Neural crest cell (in vitro differentiated cells): ENCODE results near the gene TTC31. TPM values are rescaled to one million over a fixed set of nuclear protein-coding genes. Genes with fewer than 3 reads are reported as not detected.

ENCODE experiments used
- DNase-seq: peaks from one replicate; pipeline ENCODE4 v3.0.0; 2021; ENCODE audit warnings: low read depth, mixed read lengths, low spot score
- H3K27ac Mint-ChIP-seq: one replicate; pipeline ENCODE4 v1.8.0; 2021; ENCODE audit warnings: mild to moderate bottlenecking, mixed read lengths; ENCODE audit not compliant: unreplicated experiment
- H3K27me3 Mint-ChIP-seq: 2 replicates; pipeline ENCODE4 v1.8.0; 2021; ENCODE audit warnings: low read depth, mild to moderate bottlenecking, mixed read lengths
- H3K36me3 Mint-ChIP-seq: 2 replicates; pipeline ENCODE4 v1.8.0; 2021; ENCODE audit warnings: low read depth, mild to moderate bottlenecking, mixed read lengths
- H3K4me1 Mint-ChIP-seq: 2 replicates; pipeline ENCODE4 v1.8.0; 2021; ENCODE audit warnings: mixed read lengths
- H3K4me3 Mint-ChIP-seq: one replicate; pipeline ENCODE4 v1.8.0; 2021; ENCODE audit warnings: mild to moderate bottlenecking, mixed read lengths
- H3K9me3 Mint-ChIP-seq: 2 replicates; pipeline ENCODE4 v1.8.0; 2021; ENCODE audit warnings: mixed read lengths
- total RNA-seq: library from RNA; stranded (reverse); gene quantifications from 2 replicates; pipeline ENCODE4 v1.2.1, GENCODE V29; 2021
- TF ChIP-seq, protein P1 (sequence below): fragments of 200-600 bp; sonication (generic); conservative IDR thresholded peaks from 2 replicates; pipeline ENCODE4 v1.5.0; 2021; ENCODE audit warnings: antibody characterized with exemption, mild to moderate bottlenecking

Gene TTC31
- total RNA-seq, 1 donor from 2014 or later = 29.6 TPM

DNA sequence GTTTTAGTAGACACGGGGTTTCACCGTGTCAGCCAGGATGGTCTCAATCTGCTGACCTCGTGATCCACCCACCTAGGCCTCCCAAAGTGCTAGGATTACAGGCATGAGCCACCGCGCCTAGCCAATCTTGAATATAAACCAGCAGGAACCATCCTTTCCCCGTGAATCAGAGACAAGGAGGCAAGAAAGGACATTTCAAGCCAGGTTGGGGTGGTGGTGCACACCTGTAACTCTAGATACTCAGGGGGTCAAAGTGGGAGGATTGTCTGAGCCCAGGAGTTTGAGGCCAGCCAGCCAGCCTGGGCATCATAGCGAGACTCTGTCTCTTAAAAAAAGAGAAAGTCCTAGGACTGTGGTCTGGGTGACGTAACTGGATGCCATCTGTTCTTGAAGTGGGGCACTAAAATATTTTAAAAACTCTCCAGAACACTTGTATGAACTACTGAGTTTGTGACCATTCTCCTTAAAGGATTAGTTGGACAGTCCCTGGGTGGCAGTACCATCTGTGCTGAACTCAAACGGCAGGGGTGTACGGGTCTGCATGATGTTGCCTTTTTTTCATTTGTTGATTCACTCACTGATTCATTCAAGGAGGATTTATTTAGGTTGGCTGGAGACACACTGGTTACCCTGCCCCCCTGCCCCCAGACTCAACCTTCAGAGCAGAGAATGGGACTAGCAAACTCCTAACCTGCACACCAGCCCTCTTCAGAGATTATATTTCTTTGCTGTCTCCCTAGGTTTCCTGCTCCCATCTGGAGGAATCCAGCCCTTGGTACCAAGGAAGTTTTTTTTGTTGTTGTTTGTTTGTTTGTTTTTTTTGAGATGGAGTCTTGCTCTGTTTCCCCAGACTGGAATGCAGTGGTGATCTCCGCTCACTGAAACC is 28.5 kb downstream of the TTC31 start:
- Mint-ChIP-seq H3K4me1 (peaks cover 26% of the 10 kb centered on the region), H3K27me3 (peaks cover 92% of the 10 kb centered on the region), H3K9me3 (peaks cover 3% of the 10 kb centered on the region), H3K4me3 (peak overlapping the region; percentile 41), H3K27ac (no peak overlapping the region), H3K36me3 (peaks cover 8% of the 10 kb centered on the region)
- TF ChIP-seq, protein P1, sequence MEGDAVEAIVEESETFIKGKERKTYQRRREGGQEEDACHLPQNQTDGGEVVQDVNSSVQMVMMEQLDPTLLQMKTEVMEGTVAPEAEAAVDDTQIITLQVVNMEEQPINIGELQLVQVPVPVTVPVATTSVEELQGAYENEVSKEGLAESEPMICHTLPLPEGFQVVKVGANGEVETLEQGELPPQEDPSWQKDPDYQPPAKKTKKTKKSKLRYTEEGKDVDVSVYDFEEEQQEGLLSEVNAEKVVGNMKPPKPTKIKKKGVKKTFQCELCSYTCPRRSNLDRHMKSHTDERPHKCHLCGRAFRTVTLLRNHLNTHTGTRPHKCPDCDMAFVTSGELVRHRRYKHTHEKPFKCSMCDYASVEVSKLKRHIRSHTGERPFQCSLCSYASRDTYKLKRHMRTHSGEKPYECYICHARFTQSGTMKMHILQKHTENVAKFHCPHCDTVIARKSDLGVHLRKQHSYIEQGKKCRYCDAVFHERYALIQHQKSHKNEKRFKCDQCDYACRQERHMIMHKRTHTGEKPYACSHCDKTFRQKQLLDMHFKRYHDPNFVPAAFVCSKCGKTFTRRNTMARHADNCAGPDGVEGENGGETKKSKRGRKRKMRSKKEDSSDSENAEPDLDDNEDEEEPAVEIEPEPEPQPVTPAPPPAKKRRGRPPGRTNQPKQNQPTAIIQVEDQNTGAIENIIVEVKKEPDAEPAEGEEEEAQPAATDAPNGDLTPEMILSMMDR = no peak
- no peak for DNase-seq

DNA sequence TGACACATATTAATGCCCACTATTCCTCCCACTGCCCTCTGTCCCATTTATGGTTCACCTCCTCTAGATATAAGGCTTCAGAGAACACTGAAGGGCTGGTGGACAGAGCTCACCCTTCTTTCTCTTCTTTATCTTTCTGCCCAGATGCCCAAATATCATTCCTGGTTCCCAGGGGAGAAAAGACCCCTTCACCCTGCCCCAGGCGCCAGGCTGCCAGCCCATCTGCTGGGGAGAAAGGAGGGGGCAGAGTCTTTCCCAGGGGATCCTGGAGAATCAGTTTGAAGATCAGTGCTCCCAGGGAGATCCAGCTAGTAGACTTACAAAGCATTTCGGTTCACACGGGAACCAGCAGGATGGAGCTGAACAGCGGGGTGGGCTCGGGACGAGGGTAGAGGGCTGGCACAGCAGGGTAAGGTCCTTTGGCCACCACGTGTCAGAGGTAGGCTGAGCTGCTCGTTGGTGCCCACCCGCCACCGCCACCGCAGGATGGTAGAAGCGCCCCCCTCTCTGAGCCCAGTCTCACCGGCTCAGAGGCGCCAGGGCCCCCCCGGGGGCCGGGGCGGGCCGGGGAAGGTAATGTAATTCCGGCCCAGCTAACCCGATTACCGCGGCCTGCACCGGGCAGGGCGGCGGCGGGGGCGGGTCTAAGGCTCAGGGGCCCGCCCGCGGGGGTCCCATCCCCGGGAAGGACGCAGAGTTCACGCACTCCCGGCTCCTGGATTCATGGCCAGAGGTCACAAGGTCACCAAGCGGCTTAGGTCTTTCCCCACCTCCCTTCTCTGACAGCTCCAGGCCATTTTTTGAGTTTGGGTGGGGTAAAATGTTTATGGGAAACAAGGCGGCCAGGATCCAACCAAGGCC is 30.1 kb downstream of the TTC31 start:
- TF ChIP-seq, protein P1 = no peak
- Mint-ChIP-seq H3K4me3 (peak overlapping the region; percentile 35), H3K27ac (no peak overlapping the region), H3K9me3 (peaks cover 3% of the 10 kb centered on the region), H3K4me1 (peaks cover 12% of the 10 kb centered on the region), H3K27me3 (peaks cover 95% of the 10 kb centered on the region), H3K36me3 (peaks cover 9% of the 10 kb centered on the region)
- DNase-seq = no peak

DNA sequence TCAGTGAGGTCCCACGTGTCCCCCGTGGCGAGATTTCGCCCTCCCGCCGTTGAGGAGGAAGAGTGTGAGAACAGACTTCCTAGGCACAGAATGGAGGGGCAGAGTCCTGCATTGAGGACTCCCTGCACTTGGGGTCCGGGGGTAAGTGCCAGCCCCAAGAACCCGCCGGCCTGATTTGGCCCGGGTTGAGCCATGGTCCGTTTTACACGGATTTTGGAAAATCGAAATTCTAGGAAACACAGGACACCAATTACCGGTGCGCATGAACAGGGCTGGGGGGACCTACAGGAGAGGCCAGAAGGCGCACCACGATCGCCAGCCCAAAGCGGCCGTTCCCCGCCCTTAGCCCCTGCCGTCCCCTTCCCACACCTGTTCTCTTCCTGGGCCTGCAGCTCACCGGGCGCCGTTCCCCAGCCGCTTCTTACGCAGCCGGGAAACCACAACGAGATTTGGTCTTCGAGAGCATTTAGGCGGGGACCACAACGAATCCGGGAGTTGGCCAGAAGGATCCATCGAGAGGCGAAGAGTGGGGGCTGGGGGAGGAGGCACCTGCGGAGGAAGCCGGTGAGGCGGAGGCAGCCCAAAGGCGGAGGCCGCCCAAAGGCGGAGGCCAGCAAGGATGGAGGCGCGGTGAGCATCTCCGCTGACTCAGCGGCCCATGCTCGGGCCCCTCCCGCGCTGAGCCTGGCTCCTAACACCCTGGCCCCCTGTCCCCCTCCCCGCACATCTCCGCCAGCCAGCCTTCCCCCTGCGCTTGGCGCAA is 30.9 kb downstream of the TTC31 start:
- H3K4me1 Mint-ChIP-seq = peaks cover 4% of the 10 kb centered on the region
- peaks cover 6% of the 10 kb centered on the region for H3K36me3 Mint-ChIP-seq
- TF ChIP-seq, protein P1 = no peak
- no peak for DNase-seq
- H3K9me3 Mint-ChIP-seq = no peaks in the 10 kb centered on the region
- H3K4me3 Mint-ChIP-seq = peak overlapping the region; percentile 27
- H3K27ac Mint-ChIP-seq = no peak overlapping the region
- peaks cover 95% of the 10 kb centered on the region for H3K27me3 Mint-ChIP-seq

DNA sequence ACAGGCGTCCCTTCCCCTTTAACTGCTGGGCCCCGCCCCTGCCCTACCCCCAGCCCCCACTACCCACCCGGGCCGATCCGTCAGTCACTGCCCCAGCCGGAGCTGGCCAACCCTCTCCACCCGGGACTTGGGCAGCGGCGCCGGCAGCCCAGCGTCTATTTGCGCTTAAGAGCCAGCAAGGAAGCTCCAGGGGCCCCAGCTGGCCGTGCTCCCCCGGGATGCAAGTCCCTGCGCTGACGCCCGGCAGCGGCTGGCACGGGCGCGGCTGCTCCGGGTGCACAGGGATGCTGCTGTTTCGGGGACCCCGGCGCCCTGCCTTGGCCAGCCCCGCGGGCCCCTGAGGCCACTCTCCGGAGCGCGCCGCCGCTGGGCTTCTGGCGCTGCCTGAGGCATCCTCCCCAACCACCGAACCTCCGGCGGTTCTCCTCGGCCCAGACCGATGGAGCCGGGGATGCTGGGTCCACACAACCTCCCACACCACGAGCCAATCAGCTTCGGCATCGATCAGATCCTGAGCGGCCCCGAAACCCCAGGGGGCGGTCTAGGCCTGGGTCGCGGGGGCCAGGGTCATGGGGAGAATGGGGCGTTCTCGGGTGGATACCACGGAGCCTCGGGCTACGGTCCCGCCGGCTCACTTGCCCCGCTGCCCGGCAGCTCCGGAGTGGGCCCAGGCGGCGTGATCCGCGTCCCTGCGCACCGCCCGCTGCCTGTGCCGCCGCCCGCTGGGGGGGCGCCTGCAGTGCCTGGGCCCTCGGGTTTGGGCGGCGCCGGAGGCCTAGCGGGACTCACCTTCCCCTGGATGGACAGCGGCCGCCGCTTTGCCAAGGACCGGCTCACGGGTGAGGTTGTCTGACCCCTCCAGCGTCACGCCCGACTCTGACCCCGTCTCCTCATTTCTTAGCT is 31.7 kb downstream of the TTC31 start, which contains the start of gene TLX2:
TLX2 (plus strand) TSS at position 83 of the 903 bp plus-strand sequence; CDS start at position 440, 357 bp downstream.
- no peak for DNase-seq
- Mint-ChIP-seq H3K4me1 (peaks cover 3% of the 10 kb centered on the region), H3K4me3 (peak within 1 kb of the TSS; percentile 27), H3K36me3 (peaks cover 6% of the 10 kb centered on the region), H3K9me3 (no peaks in the 10 kb centered on the region), H3K27me3 (peaks cover 95% of the 10 kb centered on the region), H3K27ac (no peak within 1 kb of the TSS)
- TF ChIP-seq, protein P1 = no peak
